Esophagus squamous epithelium (tissue), 5 donors: ENCODE data around the gene SLC35F2. TPM values are rescaled to one million over a fixed set of nuclear protein-coding genes. Genes with fewer than 3 reads are reported as not detected.

Experiments used
- DNase-seq: peaks from one replicate; lab custom pipeline; 2025; lab: John Stamatoyannopoulos, UW
- H3K27ac ChIP-seq, 4 donors: fragments of 200-600 bp; sonication (generic); one replicate each; pipeline ENCODE4 v1.5.1; 2016 to 2019; ENCODE audit warnings: mild to moderate bottlenecking in 1 of 4
- H3K27me3 ChIP-seq, 4 donors: fragments of 200-600 bp; sonication (generic); 1 replicate in 3 of 4; 2 replicates in 1 of 4; pipeline versions ENCODE4 v1.5.1 to v1.6.0; 2017 to 2021; ENCODE audit warnings: antibody characterized with exemption in 1 of 4
- H3K36me3 ChIP-seq, 3 donors: fragments of 200-600 bp; sonication (generic); one replicate each; pipeline ENCODE4 v1.5.1; 2016 to 2019
- H3K4me1 ChIP-seq, 3 donors: fragments of 200-600 bp; sonication (generic); one replicate each; pipeline ENCODE4 v1.5.1; 2017 to 2019
- H3K4me3 ChIP-seq, 4 donors: fragments of 200-600 bp; sonication (generic); 1 replicate in 3 of 4; 2 replicates in 1 of 4; pipeline ENCODE4 v1.5.1; 2016 to 2019; ENCODE audit warnings: mild to moderate bottlenecking in 2 of 4, moderate library complexity in 1 of 4
- H3K9me3 ChIP-seq, 3 donors: fragments of 200-600 bp; sonication (generic); one replicate each; pipeline ENCODE4 v1.5.1; 2016 to 2019
- CTCF ChIP-seq, 6 experiments: fragments of 450-650 bp in 4 of 6; fragments of 200-600 bp in 2 of 6; sonication (generic) in 2 of 6; IDR thresholded peaks; one replicate each; pipeline ENCODE4 v1.5.1; 2016 to 2019; ENCODE audit warnings: antibody characterized with exemption in 6 of 6, mild to moderate bottlenecking in 4 of 6, moderate library complexity in 4 of 6
- POLR2A ChIP-seq, 4 donors: fragments of 450-650 bp; IDR thresholded peaks; one replicate each; pipeline ENCODE4 v1.6.1; 2017; ENCODE audit warnings: antibody characterized with exemption in 4 of 4, mild to moderate bottlenecking in 4 of 4, moderate library complexity in 3 of 4
- WGBS, 2 donors: methylation state at CpG; one replicate each; pipeline ENCODE4 v1.1.5; 2018; 5-methylcytosine and 5-hydroxymethylcytosine counted together
- intact Hi-C: fragments of 100-400 bp; cut with DNase I; formaldehyde crosslinking; loops from one replicate; pipeline ENCODE4 v1.15.0; 2022
- total RNA-seq, 4 donors: library from RNA; depleted of rRNA; stranded (reverse); fragments of >200 nt; gene quantifications; one replicate each; pipeline ENCODE4 v1.1.0, GENCODE V29; 2016
- donor health status: DM: yes; HTN: yes; CAD: no.

The SLC35F2 gene
- total RNA-seq, 4 donors from 2014 or later: 12.6 to 24.0 (median 17.2) TPM

GRCh38 chr11:107808521-107808920, 50.1 kb downstream of the SLC35F2 start:
- no peak overlapping the region for H3K4me3 ChIP-seq
- TF ChIP-seq CTCF (IDR thresholded peaks at IDR 0.05): no peak
- no peak for TF ChIP-seq POLR2A (IDR thresholded peaks at IDR 0.05)
- no peak overlapping the region for H3K27ac ChIP-seq
- 73 to 78% methylated on average over 4 of the region's 4 CpGs for WGBS, 2 donors
- DNase-seq: no peak
- intact Hi-C loops: no loop called here
- H3K9me3 ChIP-seq: no peaks in the 10 kb centered on the region
- H3K4me1 ChIP-seq: no peaks in the 10 kb centered on the region
- no peaks in the 10 kb centered on the region for H3K27me3 ChIP-seq
- peaks cover 0 to 82% (median 0%) of the 10 kb centered on the region in 3 donors for H3K36me3 ChIP-seq

- H3K4me1 ChIP-seq: no peaks in the 10 kb centered on the region
- peaks cover 0 to 84% (median 0%) of the 10 kb centered on the region in 3 donors for H3K36me3 ChIP-seq
- DNase-seq: no peak
- TF ChIP-seq CTCF (IDR thresholded peaks at IDR 0.05) (no peak), POLR2A (IDR thresholded peaks at IDR 0.05) (no peak)
- no peaks in the 10 kb centered on the region for H3K9me3 ChIP-seq
- H3K27me3 ChIP-seq: no peaks in the 10 kb centered on the region
- H3K27ac ChIP-seq: no peak overlapping the region
- intact Hi-C loops: no loop called here
- no peak overlapping the region for H3K4me3 ChIP-seq
These were observed 53.6 kb downstream of the SLC35F2 start for GRCh38 chr11:107804971-107805370.

- intact Hi-C loops: no loop called here
- Histone ChIP-seq H3K27me3 (no peaks in the 10 kb centered on the region), H3K4me1 (no peaks in the 10 kb centered on the region), H3K36me3 (peaks cover 0 to 78% (median 0%) of the 10 kb centered on the region in 3 donors), H3K4me3 (no peak overlapping the region), H3K9me3 (no peaks in the 10 kb centered on the region), H3K27ac (no peak overlapping the region)
- TF ChIP-seq CTCF (IDR thresholded peaks at IDR 0.05) (no peak), POLR2A (IDR thresholded peaks at IDR 0.05) (no peak)
- 89 to 94% methylated on average over 1 of the region's 1 CpG for WGBS, 2 donors
- DNase-seq: no peak
These were observed 54.4 kb downstream of the SLC35F2 start for GRCh38 chr11:107804211-107804610.

- Histone ChIP-seq H3K27me3 (no peaks in the 10 kb centered on the region), H3K4me3 (no peak overlapping the region), H3K36me3 (peaks cover 0 to 67% (median 0%) of the 10 kb centered on the region in 3 donors), H3K4me1 (no peaks in the 10 kb centered on the region), H3K27ac (no peak overlapping the region), H3K9me3 (no peaks in the 10 kb centered on the region)
- no peak for DNase-seq
- no peak for TF ChIP-seq CTCF (IDR thresholded peaks at IDR 0.05)
- TF ChIP-seq POLR2A (IDR thresholded peaks at IDR 0.05): no peak
- 83 to 100% methylated on average over 1 of the region's 1 CpG for WGBS, 2 donors
- intact Hi-C loops: no loop called here
These were observed 56.9 kb downstream of the SLC35F2 start for GRCh38 chr11:107801641-107802040.

- 71 to 72% methylated on average over 12 of the region's 12 CpGs for WGBS, 2 donors
- DNase-seq: no peak
- Histone ChIP-seq H3K27me3 (no peaks in the 10 kb centered on the region), H3K4me1 (no peaks in the 10 kb centered on the region), H3K9me3 (no peaks in the 10 kb centered on the region), H3K4me3 (no peak overlapping the region), H3K36me3 (peaks cover 0 to 67% (median 0%) of the 10 kb centered on the region in 3 donors), H3K27ac (no peak overlapping the region)
- intact Hi-C loops: no loop called here
- TF ChIP-seq CTCF (IDR thresholded peaks at IDR 0.05) (peak; percentile 76 to 96 (median 88)), POLR2A (IDR thresholded peaks at IDR 0.05) (no peak)
These were observed 59.2 kb downstream of the SLC35F2 start for GRCh38 chr11:107799218-107799859.
